ENCODE results near the gene IFT80.

The IFT80 gene

GRCh38 chr3:160399125-160400029 lies at the start of gene IFT80, which contains the start of gene SMC4:
Gene IFT80, minus strand, starts transcription at chr3:160399225. Its CDS starts 14,625 bp downstream, at chr3:160384600.
Gene SMC4, plus strand, starts transcription at chr3:160399650. Its CDS starts 1,177 bp downstream, at chr3:160400827.
- DNase-seq (ENCODE audit: low read depth) = peak; percentile 91

- DNase-seq (ENCODE audit: low read depth) = peak; percentile 37
Measured at GRCh38 chr3:160447544-160447943, 48.5 kb upstream of the IFT80 start.

- no peak for DNase-seq (ENCODE audit: low read depth)
Measured at GRCh38 chr3:160446522-160447056, 47.6 kb upstream of the IFT80 start.

GRCh38 chr3:160445854-160446253 lies 46.8 kb upstream of the IFT80 start:
- no peak for DNase-seq (ENCODE audit: low read depth)

- no peak for DNase-seq (ENCODE audit: low read depth)
Measured at GRCh38 chr3:160444411-160444810, 45.4 kb upstream of the IFT80 start.

- no peak for DNase-seq (ENCODE audit: low read depth)
Measured at GRCh38 chr3:160440687-160441086, 41.7 kb upstream of the IFT80 start.

- no peak for DNase-seq (ENCODE audit: low read depth)
Measured at GRCh38 chr3:160437083-160437455, 38.0 kb upstream of the IFT80 start.

GRCh38 chr3:160435747-160436146 lies 36.7 kb upstream of the IFT80 start:
- DNase-seq (ENCODE audit: low read depth) = no peak

- DNase-seq (ENCODE audit: low read depth) = no peak
Measured at GRCh38 chr3:160435095-160435494, 36.1 kb upstream of the IFT80 start.

- DNase-seq (ENCODE audit: low read depth) = peak; percentile 35
Measured at GRCh38 chr3:160434071-160434470, 35.0 kb upstream of the IFT80 start.

GRCh38 chr3:160427832-160428424 lies 28.9 kb upstream of the IFT80 start:
- DNase-seq (ENCODE audit: low read depth) = no peak

GRCh38 chr3:160417311-160417710 lies 18.3 kb upstream of the IFT80 start:
- DNase-seq (ENCODE audit: low read depth) = no peak

GRCh38 chr3:160413613-160414248 lies 14.7 kb upstream of the IFT80 start:
- peak; percentile 52 for DNase-seq (ENCODE audit: low read depth)

- DNase-seq (ENCODE audit: low read depth) = no peak
Measured at GRCh38 chr3:160412477-160412876, 13.5 kb upstream of the IFT80 start.

- no peak for DNase-seq (ENCODE audit: low read depth)
Measured at GRCh38 chr3:160409812-160410610, 11.0 kb upstream of the IFT80 start.

GRCh38 chr3:160403796-160404470 lies 4.9 kb upstream of the IFT80 start:
- DNase-seq (ENCODE audit: low read depth) = no peak

GRCh38 chr3:160403028-160403545 lies 4.1 kb upstream of the IFT80 start:
- no peak for DNase-seq (ENCODE audit: low read depth)

- DNase-seq (ENCODE audit: low read depth) = no peak
Measured at GRCh38 chr3:160402221-160403027, 3.4 kb upstream of the IFT80 start.

- DNase-seq (ENCODE audit: low read depth) = peak; percentile 41
Measured at GRCh38 chr3:160401291-160402095, 2.5 kb upstream of the IFT80 start.
